Coronary artery (tissue), 2 donors: ENCODE measurements around the gene PARP6.
A peak's percentile ranks its signal among the peaks of the same experiment; 100 is the strongest.

Experiments
- DNase-seq: peaks from one replicate; pipeline ENCODE4 v3.0.0-alpha.2; 2017; ENCODE audit warnings: low spot score
- H3K27ac ChIP-seq, 2 donors: fragments of 200-600 bp; sonication (generic); one replicate each; pipeline ENCODE4 v1.5.1; 2016 to 2019
- H3K4me3 ChIP-seq: fragments of 200-600 bp; sonication (generic); 2 replicates; pipeline ENCODE4 v1.5.1; 2016; ENCODE audit warnings: mild to moderate bottlenecking, moderate library complexity
- TF ChIP-seq, protein P1 (sequence below): fragments of 200-600 bp; sonication (generic); IDR thresholded peaks from one replicate; pipeline ENCODE4 v1.5.1; 2019; ENCODE audit warnings: antibody characterized with exemption

PARP6 gene

DNA sequence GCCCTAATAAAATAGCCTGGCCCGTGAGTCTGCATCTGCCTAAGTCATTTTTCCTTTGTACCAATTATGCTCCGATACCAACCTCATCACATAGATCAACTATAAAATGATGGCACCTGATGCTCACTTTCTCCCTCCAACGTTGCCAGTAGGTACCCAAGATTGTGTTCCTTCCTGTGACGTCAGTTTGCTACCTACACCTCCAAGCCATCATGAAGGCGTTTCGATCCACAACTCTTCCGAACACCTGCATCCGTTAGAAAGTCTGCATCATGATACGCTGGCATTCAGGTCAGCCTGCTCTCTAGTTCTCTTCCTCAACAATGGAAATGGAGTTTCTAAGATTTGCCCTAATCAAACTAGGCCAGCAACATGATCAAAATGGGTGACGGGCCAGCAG, 49.1 kb downstream of the PARP6 start:
- DNase-seq: no peak
- no peak overlapping the region for H3K4me3 ChIP-seq
- H3K27ac ChIP-seq: no peak overlapping the region
- TF ChIP-seq, protein P1, sequence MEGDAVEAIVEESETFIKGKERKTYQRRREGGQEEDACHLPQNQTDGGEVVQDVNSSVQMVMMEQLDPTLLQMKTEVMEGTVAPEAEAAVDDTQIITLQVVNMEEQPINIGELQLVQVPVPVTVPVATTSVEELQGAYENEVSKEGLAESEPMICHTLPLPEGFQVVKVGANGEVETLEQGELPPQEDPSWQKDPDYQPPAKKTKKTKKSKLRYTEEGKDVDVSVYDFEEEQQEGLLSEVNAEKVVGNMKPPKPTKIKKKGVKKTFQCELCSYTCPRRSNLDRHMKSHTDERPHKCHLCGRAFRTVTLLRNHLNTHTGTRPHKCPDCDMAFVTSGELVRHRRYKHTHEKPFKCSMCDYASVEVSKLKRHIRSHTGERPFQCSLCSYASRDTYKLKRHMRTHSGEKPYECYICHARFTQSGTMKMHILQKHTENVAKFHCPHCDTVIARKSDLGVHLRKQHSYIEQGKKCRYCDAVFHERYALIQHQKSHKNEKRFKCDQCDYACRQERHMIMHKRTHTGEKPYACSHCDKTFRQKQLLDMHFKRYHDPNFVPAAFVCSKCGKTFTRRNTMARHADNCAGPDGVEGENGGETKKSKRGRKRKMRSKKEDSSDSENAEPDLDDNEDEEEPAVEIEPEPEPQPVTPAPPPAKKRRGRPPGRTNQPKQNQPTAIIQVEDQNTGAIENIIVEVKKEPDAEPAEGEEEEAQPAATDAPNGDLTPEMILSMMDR: no peak

DNA sequence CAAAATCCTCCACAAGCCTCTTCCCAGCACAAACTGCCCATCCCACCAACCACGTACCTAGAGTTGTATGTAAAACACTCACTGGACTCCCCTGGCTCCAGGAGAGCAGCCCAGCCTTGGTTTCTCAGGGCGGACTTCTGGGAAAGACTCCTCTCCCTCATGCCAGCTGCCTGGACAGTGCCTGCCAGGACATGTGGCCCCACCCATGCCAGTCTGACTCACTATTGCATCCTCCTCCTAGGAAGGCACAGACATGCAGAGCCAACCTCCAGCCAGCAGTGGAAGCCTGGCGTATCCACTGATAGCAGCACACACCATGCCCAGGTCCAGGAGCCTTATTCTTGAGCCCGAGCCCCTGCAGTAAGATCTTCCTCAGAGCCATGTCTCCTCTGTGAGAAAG, 50.0 kb downstream of the PARP6 start:
- TF ChIP-seq, protein P1: no peak
- no peak overlapping the region for H3K4me3 ChIP-seq
- H3K27ac ChIP-seq: peak overlapping the region in 1 of 2 donors; percentile 5
- DNase-seq: no peak

DNA sequence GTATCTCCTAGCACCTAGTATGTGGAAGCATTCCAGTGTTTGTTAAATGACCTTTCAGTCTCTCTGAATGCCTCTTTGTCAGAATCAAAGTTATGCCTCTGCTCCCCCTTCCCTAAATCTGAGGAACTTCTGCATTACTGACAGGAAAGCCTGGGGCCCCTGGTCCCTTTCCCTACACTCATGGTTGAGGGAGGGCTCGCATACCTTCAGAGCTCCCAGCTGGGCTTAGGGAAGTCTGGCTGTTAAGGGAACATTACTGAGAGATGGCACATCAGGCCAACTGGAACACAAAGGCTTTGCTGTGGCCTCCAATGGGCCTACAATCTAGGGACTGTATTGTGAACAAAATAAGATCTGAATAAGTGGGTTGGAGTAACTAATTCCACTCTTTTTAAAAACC, 51.7 kb downstream of the PARP6 start:
- Histone ChIP-seq H3K4me3 (no peak overlapping the region), H3K27ac (no peak overlapping the region)

DNA sequence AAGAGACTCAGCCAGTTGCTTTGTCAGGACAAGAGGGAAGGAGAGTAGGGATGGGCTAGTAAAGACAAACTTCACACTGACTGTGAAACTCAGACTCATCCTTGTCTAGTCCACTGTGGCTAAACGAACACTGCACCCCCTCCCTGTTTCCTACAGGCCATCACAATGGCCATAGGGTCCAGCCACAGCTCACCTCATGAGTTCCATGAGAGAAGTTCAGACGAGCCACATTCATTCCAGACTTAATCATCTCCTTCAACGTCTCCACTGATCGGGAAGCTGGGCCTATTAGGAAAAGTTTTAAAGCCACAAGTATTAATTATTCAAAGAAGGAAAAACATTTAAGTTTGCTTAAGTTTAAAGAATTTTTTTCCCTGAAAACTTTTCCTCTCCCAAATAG, 55.1 kb downstream of the PARP6 start:
- TF ChIP-seq, protein P1: no peak
- no peak for DNase-seq
- Histone ChIP-seq H3K27ac (no peak overlapping the region), H3K4me3 (no peak overlapping the region)

More for the DNA sequence above, 51.7 kb downstream of the PARP6 start:
- TF ChIP-seq, protein P1: no peak
- DNase-seq: no peak

DNA sequence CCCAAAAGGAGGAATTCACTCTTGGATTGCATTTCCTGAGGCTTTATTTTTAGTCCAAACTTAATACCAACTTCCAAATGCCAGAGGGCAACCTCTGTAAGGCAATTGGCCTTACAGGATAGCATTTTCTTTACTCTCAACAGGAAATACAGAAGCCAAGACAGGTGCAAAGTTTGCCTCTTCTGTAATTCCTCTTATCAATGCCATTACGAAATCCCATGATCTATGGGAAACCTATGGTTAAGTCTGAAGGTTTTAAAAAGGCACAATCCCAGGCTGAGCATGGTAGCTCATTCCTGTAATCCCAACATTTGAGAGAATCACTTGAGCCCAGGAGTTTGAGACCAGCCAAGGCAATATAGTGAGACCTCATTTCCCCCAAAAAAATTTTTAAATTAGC, 56.3 kb downstream of the PARP6 start:
- TF ChIP-seq, protein P1: no peak
- Histone ChIP-seq H3K27ac (no peak overlapping the region), H3K4me3 (no peak overlapping the region)
- no peak for DNase-seq

- Histone ChIP-seq H3K4me3 (no peak overlapping the region), H3K27ac (no peak overlapping the region)
- TF ChIP-seq, protein P1: no peak
- DNase-seq: no peak
Observed at GRCh38 chr15:72207558-72208085, 64.7 kb downstream of the PARP6 start.

DNA sequence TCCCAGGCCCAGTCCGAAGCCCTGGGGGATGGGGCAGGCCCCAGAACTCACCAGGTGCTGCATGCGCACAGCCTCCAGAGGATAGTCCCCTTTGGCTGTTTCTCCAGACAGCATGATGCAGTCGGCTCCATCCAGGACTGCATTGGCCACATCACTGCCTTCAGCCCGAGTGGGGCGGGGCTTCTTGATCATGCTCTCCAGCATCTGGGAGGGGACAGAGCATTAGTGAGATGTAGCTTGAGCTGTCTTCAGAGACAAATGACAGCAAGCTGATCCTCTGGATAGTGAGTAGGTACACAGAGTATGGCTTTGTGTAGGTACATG, 65.7 kb downstream of the PARP6 start:
- H3K4me3 ChIP-seq: no peak overlapping the region
- DNase-seq: no peak
- no peak overlapping the region for H3K27ac ChIP-seq
- TF ChIP-seq, protein P1: no peak
